Endothelial cell of umbilical vein (primary cell): ENCODE results near the gene XPNPEP1.

Source experiments
- CTCF ChIP-seq, 2 donors: IDR thresholded peaks; 1 replicate in 1 of 2; 2 replicates in 1 of 2; pipeline ENCODE4 v1.5.1; 2011; ENCODE audit warnings: low read length in 2 of 2, mild to moderate bottlenecking in 2 of 2, moderate library complexity in 2 of 2, control low read depth in 1 of 2, inconsistent platforms in 1 of 2, low read depth in 1 of 2; ENCODE audit not compliant: insufficient read depth in 1 of 2; ENCODE audit errors: extremely low read depth in 1 of 2
- EZH2 ChIP-seq: IDR thresholded peaks from 2 replicates; pipeline ENCODE4 v1.6.1; 2012; ENCODE audit warnings: borderline replicate concordance, low read depth, mild to moderate bottlenecking, moderate library complexity, low read length, inconsistent platforms; ENCODE audit not compliant: severe bottlenecking
- FOS ChIP-seq: IDR thresholded peaks from 2 replicates; pipeline ENCODE4 v1.6.1; 2011; ENCODE audit warnings: mild to moderate bottlenecking, low read length, moderate library complexity, borderline replicate concordance; ENCODE audit not compliant: insufficient read depth
- GATA2 ChIP-seq: IDR thresholded peaks from 2 replicates; pipeline ENCODE4 v1.7.0; 2011; ENCODE audit warnings: low read depth, mild to moderate bottlenecking, moderate library complexity, mixed read lengths, low read length; ENCODE audit not compliant: insufficient read length, insufficient read depth
- JUN ChIP-seq: IDR thresholded peaks from 2 replicates; pipeline ENCODE4 v1.6.1; 2011; ENCODE audit warnings: borderline replicate concordance, low read depth; ENCODE audit not compliant: insufficient read length, insufficient read depth
- MAX ChIP-seq: IDR thresholded peaks from 2 replicates; pipeline ENCODE4 v1.6.1; 2011; ENCODE audit not compliant: insufficient read depth, insufficient read length
- MYC ChIP-seq: IDR thresholded peaks from one replicate; pipeline ENCODE4 v1.6.1; 2011; ENCODE audit warnings: mild to moderate bottlenecking, low read depth, low read length
- POLR2A ChIP-seq: IDR thresholded peaks from 2 replicates; pipeline ENCODE4 v1.6.1; 2012; ENCODE audit warnings: low read depth, mild to moderate bottlenecking, control low read depth, low read length
- POLR2AphosphoS5 ChIP-seq: IDR thresholded peaks from 2 replicates; pipeline ENCODE4 v1.6.1; 2012; ENCODE audit warnings: low read depth, mild to moderate bottlenecking, control low read depth, low read length, moderate library complexity; ENCODE audit not compliant: insufficient read depth

- no peak for TF ChIP-seq CTCF (IDR thresholded peaks at IDR 0.05; ENCODE audit: extremely low read depth in 1 of 2, insufficient read depth in 1 of 2, low read depth in 1 of 2, low read length in 2 of 2)
- TF ChIP-seq POLR2A = no peak
- TF ChIP-seq JUN = no peak
- no peak for TF ChIP-seq POLR2AphosphoS5
- TF ChIP-seq EZH2 = no peak
- TF ChIP-seq MAX = no peak
- TF ChIP-seq MYC = no peak
- TF ChIP-seq GATA2 = no peak
- TF ChIP-seq FOS = no peak
Measured at GRCh38 chr10:109887776-109888175, 35.5 kb downstream of the XPNPEP1 start.
